GM13977 (cell line): ENCODE data around the gene SLC7A1.

ENCODE experiments used
- DNase-seq: peaks from one replicate; pipeline ENCODE4 v3.0.0; 2012; ENCODE audit warnings: low spot score
- in situ Hi-C: fragments of 300-500 bp; cut with MboI; formaldehyde crosslinking; loops from one replicate; pipeline ENCODE4 v1.12.0; 2022; ENCODE audit warnings: low sequenced_read_pairs, low pct_unique_long_range_greater_than_20kb, mixed read lengths, inconsistent platforms; ENCODE audit not compliant: unreplicated experiment
- TF ChIP-seq, protein P1 (sequence below): IDR thresholded peaks from 2 replicates; pipeline ENCODE4 v1.5.1; 2012; ENCODE audit warnings: mild to moderate bottlenecking, control low read depth; ENCODE audit not compliant: insufficient read depth; ENCODE audit errors: extremely low read depth, missing control alignments

The SLC7A1 gene

DNA sequence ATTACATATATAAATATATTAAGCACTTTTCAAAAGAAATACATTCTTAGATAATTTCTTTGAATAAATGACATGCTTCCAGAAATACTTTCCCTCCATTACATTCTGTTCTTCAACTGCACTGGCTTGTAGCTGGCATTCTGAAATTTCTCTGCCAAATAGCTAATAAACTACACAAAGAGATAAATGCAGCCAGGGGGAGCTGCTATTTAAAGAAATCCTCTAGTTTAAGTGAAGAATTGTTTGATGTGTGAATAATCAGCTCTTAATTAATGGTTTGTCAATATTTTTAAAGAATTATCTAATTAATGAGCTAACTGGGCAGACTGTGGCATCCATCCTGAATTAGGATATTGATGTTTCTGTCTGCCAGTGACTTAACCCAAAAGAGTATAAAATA lies 30.7 kb downstream of the SLC7A1 start:
- TF ChIP-seq, protein P1, sequence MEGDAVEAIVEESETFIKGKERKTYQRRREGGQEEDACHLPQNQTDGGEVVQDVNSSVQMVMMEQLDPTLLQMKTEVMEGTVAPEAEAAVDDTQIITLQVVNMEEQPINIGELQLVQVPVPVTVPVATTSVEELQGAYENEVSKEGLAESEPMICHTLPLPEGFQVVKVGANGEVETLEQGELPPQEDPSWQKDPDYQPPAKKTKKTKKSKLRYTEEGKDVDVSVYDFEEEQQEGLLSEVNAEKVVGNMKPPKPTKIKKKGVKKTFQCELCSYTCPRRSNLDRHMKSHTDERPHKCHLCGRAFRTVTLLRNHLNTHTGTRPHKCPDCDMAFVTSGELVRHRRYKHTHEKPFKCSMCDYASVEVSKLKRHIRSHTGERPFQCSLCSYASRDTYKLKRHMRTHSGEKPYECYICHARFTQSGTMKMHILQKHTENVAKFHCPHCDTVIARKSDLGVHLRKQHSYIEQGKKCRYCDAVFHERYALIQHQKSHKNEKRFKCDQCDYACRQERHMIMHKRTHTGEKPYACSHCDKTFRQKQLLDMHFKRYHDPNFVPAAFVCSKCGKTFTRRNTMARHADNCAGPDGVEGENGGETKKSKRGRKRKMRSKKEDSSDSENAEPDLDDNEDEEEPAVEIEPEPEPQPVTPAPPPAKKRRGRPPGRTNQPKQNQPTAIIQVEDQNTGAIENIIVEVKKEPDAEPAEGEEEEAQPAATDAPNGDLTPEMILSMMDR, result no peak
- DNase-seq, result no peak
- in situ Hi-C loops, result no loop called here

DNA sequence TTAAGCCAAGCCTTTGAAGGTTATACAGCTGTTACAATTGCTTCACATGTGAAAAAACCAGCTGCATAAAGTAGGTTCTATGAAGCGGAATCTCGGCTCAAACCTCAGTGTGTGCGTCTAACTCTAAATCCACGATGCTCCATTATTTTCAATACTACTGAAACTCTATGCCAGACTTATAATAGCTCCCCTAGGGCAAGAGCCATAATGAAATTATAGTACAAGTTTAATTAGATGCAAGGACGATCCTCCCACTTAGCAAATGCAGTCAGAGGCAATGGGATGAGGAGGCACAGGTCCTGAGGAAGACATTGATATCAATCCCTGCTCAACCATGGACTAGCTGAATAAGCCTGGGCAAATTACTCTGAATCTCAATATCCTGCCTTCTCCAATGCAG lies 31.1 kb downstream of the SLC7A1 start:
- DNase-seq, result no peak
- in situ Hi-C loops, result no loop called here
- TF ChIP-seq, protein P1, result no peak

DNA sequence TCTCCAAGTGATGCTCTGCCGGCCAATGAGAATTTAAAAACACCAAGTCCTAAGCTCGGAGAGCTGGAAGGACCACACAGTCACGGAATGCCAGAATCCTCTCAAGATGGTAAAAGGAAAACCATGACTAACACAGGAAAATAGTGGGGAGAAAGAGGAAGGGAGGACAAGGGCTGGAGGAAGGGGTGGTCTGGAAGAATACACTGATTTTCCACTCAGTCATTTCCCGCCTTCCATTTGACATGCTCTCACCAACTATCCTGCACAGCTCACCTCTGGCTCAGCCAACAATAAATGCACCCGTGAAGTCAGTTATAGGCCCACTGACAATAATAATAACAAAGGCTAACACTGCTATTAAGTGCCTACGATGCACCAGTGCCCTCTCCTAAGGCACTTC lies 31.5 kb downstream of the SLC7A1 start:
- TF ChIP-seq, protein P1, result no peak

DNA sequence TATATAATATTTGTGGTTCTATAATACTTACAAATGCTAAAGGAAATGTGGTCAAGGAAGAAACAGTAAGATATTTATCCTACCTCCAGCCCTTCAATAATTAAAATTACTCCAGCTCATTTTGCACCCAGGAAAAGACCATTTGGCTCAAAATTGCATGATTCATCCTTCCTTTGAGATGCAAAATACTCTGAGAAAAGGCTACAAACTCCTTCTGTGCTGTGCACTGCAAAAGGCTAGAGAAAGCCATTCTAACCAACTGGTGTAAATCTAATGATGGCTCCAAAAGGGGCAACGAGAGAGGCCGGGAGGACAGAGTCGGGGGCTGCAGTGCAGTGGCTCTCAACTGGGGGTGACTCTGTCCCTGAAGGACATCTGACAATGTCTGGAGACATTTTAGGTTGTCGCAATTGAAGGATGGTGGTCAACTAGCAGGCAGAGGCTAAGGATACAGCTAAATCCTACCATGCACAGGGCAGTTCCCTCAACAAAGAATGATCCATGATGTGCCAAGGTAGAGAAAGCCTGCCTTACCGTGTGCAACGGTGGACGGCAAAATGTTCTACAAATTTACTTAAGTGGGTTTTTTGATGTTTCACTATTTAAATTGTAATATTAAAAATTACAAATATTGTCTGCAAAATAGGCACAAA lies 32.6 kb downstream of the SLC7A1 start:
- in situ Hi-C loops, result no loop called here
- TF ChIP-seq, protein P1, result no peak
- no peak for DNase-seq

More for the DNA sequence above, 31.5 kb downstream of the SLC7A1 start:
- no peak for DNase-seq
- in situ Hi-C loops, result no loop called here

DNA sequence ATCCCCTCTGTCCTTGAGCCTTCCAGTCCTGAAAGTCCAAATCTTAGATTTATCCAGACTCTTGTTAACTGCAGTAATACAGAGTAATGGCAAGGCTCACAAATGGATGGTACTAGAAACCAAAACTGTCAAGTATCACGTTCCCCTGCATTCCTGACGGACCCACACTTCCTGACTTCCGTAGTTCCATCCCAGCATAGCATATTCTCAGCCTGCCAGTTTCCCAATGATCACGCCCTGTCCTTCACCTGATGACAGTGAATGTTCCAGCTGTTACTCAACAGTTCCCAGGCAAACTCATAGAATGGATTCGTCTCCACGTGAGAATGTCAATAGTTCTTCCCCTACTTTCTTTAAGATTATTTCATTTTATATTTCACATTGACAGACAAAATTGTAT lies 33.6 kb downstream of the SLC7A1 start:
- in situ Hi-C loops, result no loop called here
- TF ChIP-seq, protein P1, result no peak
- DNase-seq, result no peak

DNA sequence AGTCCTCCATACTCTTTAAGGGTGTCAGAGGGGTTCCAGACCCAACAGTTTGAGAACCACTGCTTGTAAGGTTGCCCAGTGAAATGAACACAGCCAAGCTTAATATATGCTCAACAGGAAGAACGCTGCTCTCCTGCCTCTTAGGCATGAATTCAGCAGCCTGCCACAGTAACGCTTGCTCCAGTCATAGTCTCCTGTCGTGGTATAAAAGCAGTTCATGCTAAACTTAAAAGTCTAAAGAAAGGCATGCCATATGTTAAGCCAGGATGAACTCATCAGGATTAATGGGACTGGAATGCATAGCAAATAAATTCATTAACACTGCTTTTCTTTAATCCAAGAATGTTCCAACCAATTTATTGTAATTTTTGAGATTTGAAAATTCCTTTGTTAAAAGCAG lies 38.7 kb downstream of the SLC7A1 start:
- TF ChIP-seq, protein P1, result no peak
- DNase-seq, result no peak
- in situ Hi-C loops, result no loop called here

DNA sequence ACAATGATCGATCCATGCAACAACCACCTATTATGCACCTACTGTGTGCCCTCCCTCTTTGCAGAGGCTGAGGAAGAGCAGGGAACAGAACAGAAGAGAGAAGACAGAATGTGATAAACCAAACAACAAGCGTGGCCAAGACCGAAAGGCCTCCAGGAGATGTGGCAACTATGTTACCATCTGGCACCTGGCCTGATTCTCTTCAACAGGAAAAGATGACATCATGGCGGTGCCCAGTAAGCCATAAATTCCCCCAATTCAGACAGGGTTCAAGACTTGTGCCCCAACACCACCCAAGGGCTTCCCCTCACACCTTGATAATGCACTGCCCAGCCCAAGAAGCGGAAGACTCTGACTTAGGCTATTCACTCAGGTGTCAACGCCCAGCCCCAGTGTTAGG lies 44.3 kb downstream of the SLC7A1 start:
- TF ChIP-seq, protein P1, result no peak
- no peak for DNase-seq
- in situ Hi-C loops, result no loop called here
